GM12891 (cell line): Measurements from ENCODE around the gene BTG4.

Source experiments
- POLR2A ChIP-seq: IDR thresholded peaks from 2 replicates; pipeline ENCODE4 v1.6.1; 2011; ENCODE audit warnings: low read depth, low read length, control low read depth
- POLR2AphosphoS5 ChIP-seq: IDR thresholded peaks from 2 replicates; pipeline ENCODE4 v1.6.1; 2011; ENCODE audit warnings: low read depth, low read length, control low read depth
- POU2F2 ChIP-seq: IDR thresholded peaks from 2 replicates; pipeline ENCODE4 v1.6.1; 2011; ENCODE audit warnings: low read depth, mild to moderate bottlenecking, control low read depth, low read length, moderate library complexity

GRCh38 chr11:111561791-111562325 lies 49.7 kb upstream of the BTG4 start:
- TF ChIP-seq POLR2A (no peak), POLR2AphosphoS5 (no peak), POU2F2 (no peak)
